Measurements from ENCODE around the gene RGS10. TPM values are rescaled to one million over a fixed set of nuclear protein-coding genes. Genes with fewer than 3 reads are reported as not detected.

Gene RGS10
- polyA plus RNA-seq, 3 donors = 57.1 to 87.2 (median 75.8) TPM

GRCh38 chr10:119499677-119500002 is 42.9 kb downstream of the RGS10 start:
- Histone ChIP-seq H3K27ac (ENCODE audit: low read depth in 1 of 2, low read length in 2 of 2) (no peak overlapping the region), H2AFZ (ENCODE audit: insufficient read depth, low read depth, low read length, poor library complexity, severe bottlenecking) (no peak overlapping the region), H3K27me3 (ENCODE audit: control insufficient read depth in 2 of 2, insufficient read depth in 2 of 2, low read length in 2 of 2) (no peaks in the 10 kb centered on the region), H3K4me3 (replicated peaks in 1 of 3; ENCODE audit: low read depth in 2 of 3, low read length in 3 of 3) (no peak overlapping the region), H3K9me3 (replicated peaks in 1 of 2; ENCODE audit: control insufficient read depth in 1 of 2, insufficient read depth in 1 of 2, low read length in 2 of 2) (no peaks in the 10 kb centered on the region), H3K36me3 (replicated peaks in 1 of 2; ENCODE audit: control insufficient read depth in 1 of 2, insufficient read depth in 2 of 2, low read length in 2 of 2) (peaks cover 18 to 44% of the 10 kb centered on the region in 2 donors), H3K9ac (ENCODE audit: insufficient read depth, low read length, poor library complexity, severe bottlenecking) (no peak overlapping the region), H3K4me2 (replicated peaks; ENCODE audit: extremely low read depth, low read length, poor library complexity, severe bottlenecking) (no peak overlapping the region), H3K79me2 (ENCODE audit: insufficient read depth, low read length) (no peaks in the 10 kb centered on the region), H4K20me1 (ENCODE audit: insufficient read depth, low read length) (peaks cover 2% of the 10 kb centered on the region), H3K4me1 (ENCODE audit: control insufficient read depth in 1 of 2, insufficient read depth in 2 of 2, low read length in 2 of 2) (no peaks in the 10 kb centered on the region)
- Mint-ChIP-seq H3K9me3 (peaks cover 0 to 1% (median 0%) of the 10 kb centered on the region in 7 donors), H3K27ac (no peak overlapping the region), H3K4me3 (no peak overlapping the region), H3K4me1 (peaks cover 1% of the 10 kb centered on the region), H3K36me3 (peaks cover 35 to 50% of the 10 kb centered on the region in 2 donors), H3K27me3 (ENCODE audit: low read depth in 3 of 3) (peaks cover 0 to 1% (median 0%) of the 10 kb centered on the region in 3 donors)
- WGBS (ENCODE audit: insufficient coverage) = 100% methylated on average over 1 of the region's 5 CpGs
- TF ChIP-seq CTCF (IDR thresholded peaks at IDR 0.05) = no peak
- DNase-seq = no peak
- intact Hi-C loops (cut with micrococcal nuclease) = no loop called here

- Histone ChIP-seq H3K27me3 (ENCODE audit: control insufficient read depth in 2 of 2, insufficient read depth in 2 of 2, low read length in 2 of 2) (no peaks in the 10 kb centered on the region), H3K79me2 (ENCODE audit: insufficient read depth, low read length) (no peaks in the 10 kb centered on the region), H2AFZ (ENCODE audit: insufficient read depth, low read depth, low read length, poor library complexity, severe bottlenecking) (no peak overlapping the region), H3K4me1 (ENCODE audit: control insufficient read depth in 1 of 2, insufficient read depth in 2 of 2, low read length in 2 of 2) (no peaks in the 10 kb centered on the region), H3K4me2 (replicated peaks; ENCODE audit: extremely low read depth, low read length, poor library complexity, severe bottlenecking) (no peak overlapping the region), H4K20me1 (ENCODE audit: insufficient read depth, low read length) (peaks cover 2% of the 10 kb centered on the region), H3K36me3 (replicated peaks in 1 of 2; ENCODE audit: control insufficient read depth in 1 of 2, insufficient read depth in 2 of 2, low read length in 2 of 2) (peaks cover 15 to 39% of the 10 kb centered on the region in 2 donors), H3K4me3 (replicated peaks in 1 of 3; ENCODE audit: low read depth in 2 of 3, low read length in 3 of 3) (no peak overlapping the region), H3K9ac (ENCODE audit: insufficient read depth, low read length, poor library complexity, severe bottlenecking) (no peak overlapping the region), H3K27ac (ENCODE audit: low read depth in 1 of 2, low read length in 2 of 2) (no peak overlapping the region), H3K9me3 (replicated peaks in 1 of 2; ENCODE audit: control insufficient read depth in 1 of 2, insufficient read depth in 1 of 2, low read length in 2 of 2) (no peaks in the 10 kb centered on the region)
- intact Hi-C loops (cut with micrococcal nuclease) = no loop called here
- Mint-ChIP-seq H3K27ac (no peak overlapping the region), H3K9me3 (peaks cover 0 to 1% (median 0%) of the 10 kb centered on the region in 7 donors), H3K36me3 (peaks cover 32 to 44% of the 10 kb centered on the region in 2 donors), H3K27me3 (ENCODE audit: low read depth in 3 of 3) (peaks cover 0 to 1% (median 0%) of the 10 kb centered on the region in 3 donors), H3K4me3 (no peak overlapping the region), H3K4me1 (peaks cover 5% of the 10 kb centered on the region)
- TF ChIP-seq CTCF (IDR thresholded peaks at IDR 0.05) = no peak
- no peak for DNase-seq
- 90% methylated on average over 4 of the region's 11 CpGs for WGBS (ENCODE audit: insufficient coverage)
These were observed 43.4 kb downstream of the RGS10 start for GRCh38 chr10:119498889-119499676.
